Measurements from ENCODE around the gene CTXND1. TPM values are rescaled to one million over a fixed set of nuclear protein-coding genes. Genes with fewer than 3 reads are reported as not detected.

The CTXND1 gene
- total RNA-seq, 1 experiment from 2014 or later = not detected

GRCh38 chr15:80199869-80200268 is 52.1 kb downstream of the CTXND1 start:
- Histone ChIP-seq H3K27me3 (ENCODE audit: insufficient read depth, low read length) (no peaks in the 10 kb centered on the region), H2BK120ac (ENCODE audit: low read depth, low read length, poor library complexity, severe bottlenecking) (no peak overlapping the region), H3K56ac (ENCODE audit: insufficient read length, low read depth, low read length) (no peak overlapping the region), H2AK5ac (ENCODE audit: insufficient read length, low read length) (no peak overlapping the region), H2BK15ac (ENCODE audit: low read depth, low read length) (no peak overlapping the region), H4K8ac (replicated peaks; ENCODE audit: insufficient read length, low read depth, low read length) (no peak overlapping the region), H3K27ac (ENCODE audit: insufficient read length, low read depth, low read length) (no peak overlapping the region), H2BK20ac (ENCODE audit: low read depth, low read length, poor library complexity, severe bottlenecking) (no peak overlapping the region), H3K23me2 (ENCODE audit: insufficient read length, low read depth, low read length, poor library complexity, severe bottlenecking) (peaks cover 2% of the 10 kb centered on the region), H2BK12ac (ENCODE audit: insufficient read length, low read depth, low read length) (no peak overlapping the region), H3K79me1 (ENCODE audit: insufficient read depth, low read depth, low read length, poor library complexity, severe bottlenecking) (no peaks in the 10 kb centered on the region), H3K79me2 (ENCODE audit: insufficient read depth, low read length) (no peaks in the 10 kb centered on the region), H4K5ac (ENCODE audit: insufficient read length, low read depth, low read length) (peak overlapping the region; percentile 21), H3K14ac (ENCODE audit: insufficient read depth, low read length) (no peak overlapping the region), H2AFZ (ENCODE audit: low read length) (no peak overlapping the region), H2BK5ac (ENCODE audit: insufficient read length, low read length) (no peak overlapping the region), H3K9me3 (ENCODE audit: control insufficient read depth, low read depth, low read length) (no peaks in the 10 kb centered on the region), H4K91ac (ENCODE audit: insufficient read length, low read depth, low read length) (no peak overlapping the region), H4K20me1 (ENCODE audit: control insufficient read depth, insufficient read depth, insufficient read length) (no peaks in the 10 kb centered on the region), H3T11ph (ENCODE audit: low read length) (no peak overlapping the region), H3K4ac (ENCODE audit: low read depth, low read length) (no peak overlapping the region), H3K23ac (ENCODE audit: insufficient read length, low read depth, low read length) (no peak overlapping the region), H3K18ac (ENCODE audit: insufficient read length, low read depth, low read length) (no peak overlapping the region), H3K4me2 (ENCODE audit: insufficient read depth, insufficient read length, low read length) (no peak overlapping the region), H3K4me1 (ENCODE audit: insufficient read depth, low read length) (peaks cover 6% of the 10 kb centered on the region; the same call in 1 of the 2 replicates), H3K9ac (ENCODE audit: extremely low read depth, insufficient read length, low read length) (no peak overlapping the region)
- H3K4me3 Mint-ChIP-seq = peak overlapping the region in 1 of 2 experiments; percentile 25; a peak in 2 of 5 replicates
- peaks cover 17 to 20% of the 10 kb centered on the region in 2 experiments for H3K4me1 Mint-ChIP-seq
- no peaks in the 10 kb centered on the region; a peak in 1 of 7 replicates for H3K36me3 Mint-ChIP-seq (ENCODE audit: insufficient read depth in 1 of 3, low read depth in 3 of 3)
- H3K27ac Mint-ChIP-seq = peak overlapping the region in 1 of 3 experiments; percentile 88; a peak in 3 of 7 replicates
- no peaks in the 10 kb centered on the region for H3K9me3 Mint-ChIP-seq
- no peak for TF ChIP-seq CTCF (conservative IDR thresholded peaks at IDR 0.05)
- H3K27me3 Mint-ChIP-seq (ENCODE audit: low read depth) = peaks cover under 1% of the 10 kb centered on the region; the same call in 1 of the 2 replicates
- no peak for DNase-seq
- WGBS (ENCODE audit: extremely low coverage, insufficient read length, low lambda C conversion rate) = no CpG with 5 or more reads among the region's 3 CpGs
